ENCODE results near the gene ABCE1. TPM values are rescaled to one million over a fixed set of nuclear protein-coding genes. Genes with fewer than 3 reads are reported as not detected.
A peak's percentile ranks its signal among the peaks of the same experiment; 100 is the strongest.
"Not testable (repeated sequence)": the region's sequence is repeated elsewhere in the genome, so short reads cannot be mapped to it uniquely, and the experiment has no call there.

ABCE1 gene
- total RNA-seq, 1 donor from 2014 or later, result 18.8 TPM

- ATAC-seq, result no peak
- DNase-seq (ENCODE audit: low spot score), result no peak
These were observed 3.0 kb downstream of the ABCE1 start for GRCh38 chr4:145101091-145101490.

- DNase-seq (ENCODE audit: low spot score) (no peak), ATAC-seq (no peak)
These were observed 4.5 kb downstream of the ABCE1 start for GRCh38 chr4:145102619-145103018.

GRCh38 chr4:145103496-145103895 lies 5.4 kb downstream of the ABCE1 start:
- DNase-seq (ENCODE audit: low spot score) (no peak), ATAC-seq (no peak)

DNA sequence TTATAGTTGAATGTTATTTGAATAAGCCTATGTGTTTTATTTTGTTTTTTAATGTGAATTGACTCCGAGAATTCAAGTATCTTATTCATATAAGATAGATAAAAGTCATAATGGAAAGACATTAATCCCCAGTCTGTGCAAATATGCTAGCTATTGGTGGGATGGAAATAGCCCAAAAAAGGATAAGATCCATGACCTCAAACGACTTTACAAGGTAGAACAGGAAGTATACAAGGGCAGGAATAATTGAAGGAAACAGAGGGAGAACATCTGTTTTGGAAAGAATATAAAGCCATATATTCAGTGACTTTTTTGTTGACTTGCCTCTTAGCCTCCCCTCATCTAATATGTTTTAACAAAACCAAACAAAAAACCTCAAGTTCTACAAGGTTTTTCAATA lies 9.0 kb downstream of the ABCE1 start:
- ATAC-seq (no peak), DNase-seq (ENCODE audit: low spot score) (no peak)

DNA sequence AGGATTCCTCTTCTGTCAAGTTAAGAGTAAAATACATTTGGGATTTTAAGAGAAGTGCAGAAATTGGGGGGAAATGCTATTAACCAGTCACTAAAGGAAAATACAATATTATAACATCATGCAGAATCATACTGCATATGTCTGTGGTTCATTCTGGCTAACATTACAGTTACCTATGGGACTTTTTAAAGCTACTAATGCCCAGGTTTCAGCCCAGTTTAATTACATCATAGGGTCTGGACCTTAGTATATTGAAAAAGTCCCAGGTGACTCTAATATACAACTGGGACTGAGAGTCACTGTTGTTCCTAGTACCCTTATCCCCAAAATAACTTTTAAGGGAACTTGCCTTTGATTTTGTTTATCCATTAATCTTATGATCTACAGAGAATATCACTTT lies 10.0 kb downstream of the ABCE1 start:
- DNase-seq (ENCODE audit: low spot score), result no peak
- ATAC-seq, result no peak

- ATAC-seq, result no peak
- no peak for DNase-seq (ENCODE audit: low spot score)
These were observed 27.3 kb downstream of the ABCE1 start for GRCh38 chr4:145125396-145125795.

DNA sequence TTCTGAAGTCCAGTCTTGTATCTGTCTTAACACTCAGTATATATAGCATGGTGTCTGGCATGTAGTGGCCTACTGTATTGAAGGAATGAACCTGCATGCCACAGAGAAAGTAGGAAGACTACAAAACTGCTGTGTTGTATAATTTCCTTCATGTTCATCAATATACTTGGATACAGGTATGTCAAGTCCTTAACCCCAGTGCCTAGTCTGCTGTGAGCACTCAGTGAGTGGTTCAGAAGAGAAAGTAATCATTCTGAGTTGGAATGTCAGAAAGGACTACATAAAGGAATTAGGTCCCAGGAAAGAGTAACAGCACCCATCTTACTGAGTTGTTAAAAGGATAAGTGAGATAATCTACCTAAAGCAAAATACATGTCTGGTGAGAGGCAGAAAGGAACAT lies 32.0 kb downstream of the ABCE1 start:
- no peak for ATAC-seq
- DNase-seq (ENCODE audit: low spot score), result no peak

- DNase-seq (ENCODE audit: low spot score), result no peak
- no peak for ATAC-seq
These were observed 32.8 kb downstream of the ABCE1 start for GRCh38 chr4:145130788-145131399.

DNA sequence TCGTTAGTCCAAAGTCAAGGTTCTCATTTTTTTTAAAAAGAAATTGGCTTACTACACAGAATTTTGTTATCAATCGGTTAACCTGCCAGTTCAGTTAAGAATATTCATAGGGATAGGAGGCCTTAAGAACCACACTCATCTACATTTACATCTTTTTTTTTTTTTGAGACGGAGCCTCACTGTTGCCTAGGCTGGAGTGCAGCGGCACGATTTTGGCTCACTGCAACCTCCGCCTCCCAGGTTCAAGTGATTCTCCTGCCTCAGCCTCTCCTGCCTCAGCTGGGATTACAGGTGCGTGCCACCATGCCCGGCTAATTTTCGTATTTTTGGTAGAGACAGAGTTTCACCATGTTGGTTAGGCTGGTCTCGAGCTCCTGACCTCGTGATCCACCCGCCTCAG lies 33.7 kb downstream of the ABCE1 start:
- DNase-seq (ENCODE audit: low spot score) (no peak), ATAC-seq (peak; percentile 38)

DNA sequence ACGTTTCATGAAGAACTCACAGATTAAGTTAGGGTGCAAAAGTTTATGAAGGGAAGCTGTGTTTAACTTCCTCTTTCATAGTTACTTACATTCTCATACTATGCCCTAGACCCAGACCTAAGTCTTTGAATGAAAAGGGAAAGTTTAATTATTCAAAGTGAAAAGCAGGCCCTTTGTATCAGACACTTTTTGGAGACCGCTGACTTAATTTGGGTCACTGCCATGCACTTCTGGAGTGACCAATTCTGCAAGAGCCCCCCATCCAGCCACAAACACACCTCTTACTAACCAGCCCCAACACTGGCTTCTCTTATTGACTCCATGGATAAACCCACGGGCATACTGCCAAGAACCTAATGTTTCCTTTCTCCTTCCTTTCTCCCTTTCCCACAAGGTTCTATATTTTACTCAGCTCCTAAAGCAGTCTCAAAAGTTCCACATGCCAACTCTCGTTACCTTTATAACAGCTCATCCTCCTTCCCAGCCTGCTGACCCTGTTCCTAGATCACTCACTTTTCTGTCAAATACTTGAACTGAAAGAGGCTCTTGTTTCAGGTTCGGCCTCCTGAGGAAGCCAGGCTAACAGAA lies 34.5 kb downstream of the ABCE1 start:
- peak; percentile 34 for ATAC-seq
- DNase-seq (ENCODE audit: low spot score), result no peak

DNA sequence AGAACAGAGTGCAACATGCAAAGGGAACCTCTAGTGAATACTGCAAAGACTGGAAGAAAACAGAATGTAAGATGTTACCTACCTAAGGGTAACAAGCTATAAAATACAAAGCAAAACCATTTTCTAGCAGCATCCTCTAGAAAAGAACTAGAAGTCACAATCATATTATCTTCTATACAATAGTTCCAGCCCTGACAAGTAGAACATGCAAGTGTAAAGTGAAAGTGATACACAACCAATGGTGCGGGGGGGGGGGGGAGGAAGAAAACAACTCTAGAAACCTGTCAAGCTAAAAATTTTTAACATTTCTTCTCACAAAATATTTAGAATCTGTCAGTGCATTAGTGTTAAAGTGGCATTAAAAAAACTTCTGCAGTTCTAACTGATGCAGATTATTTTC lies 38.1 kb downstream of the ABCE1 start:
- DNase-seq (ENCODE audit: low spot score); ATAC-seq: not testable (repeated sequence)

GRCh38 chr4:145148980-145149379 lies 50.9 kb downstream of the ABCE1 start:
- ATAC-seq (no peak), DNase-seq (ENCODE audit: low spot score) (no peak)

DNA sequence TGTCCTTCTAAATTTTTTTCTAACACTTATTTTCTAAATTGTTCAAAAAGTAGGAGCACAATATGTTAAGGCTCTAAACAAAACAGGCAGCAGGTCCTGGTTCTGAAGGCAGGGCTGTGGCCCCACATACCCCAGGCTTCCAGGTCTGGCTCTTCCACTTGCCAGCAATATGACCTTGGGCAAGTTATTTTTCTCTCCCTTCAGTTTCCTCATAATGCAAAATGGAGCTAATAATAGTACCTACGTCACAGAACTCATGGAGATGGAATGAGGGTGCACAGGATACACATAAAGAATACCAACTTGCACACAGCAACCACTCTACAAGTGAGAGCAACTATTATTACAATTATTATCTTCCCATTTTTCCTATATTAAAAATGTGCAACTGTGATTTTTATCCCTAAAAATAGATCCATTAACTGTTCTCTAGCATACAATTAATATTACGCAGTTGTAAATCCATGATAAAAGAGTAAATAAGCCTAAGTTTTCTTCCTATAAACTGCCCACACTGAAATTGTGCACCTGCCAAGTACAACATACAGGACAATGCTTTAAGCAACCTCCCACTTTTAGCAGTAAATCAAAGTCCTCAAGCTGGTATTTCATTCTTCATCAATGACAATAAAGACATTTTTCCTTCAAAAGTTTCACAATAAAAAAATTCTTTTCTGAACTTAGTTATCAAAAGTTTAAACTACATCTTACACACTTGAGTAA lies 55.2 kb downstream of the ABCE1 start:
- DNase-seq (ENCODE audit: low spot score) (no peak), ATAC-seq (no peak)

GRCh38 chr4:145153904-145154298 lies 55.8 kb downstream of the ABCE1 start:
- ATAC-seq (no peak), DNase-seq (ENCODE audit: low spot score) (no peak)

GRCh38 chr4:145154573-145154972 lies 56.5 kb downstream of the ABCE1 start:
- DNase-seq (ENCODE audit: low spot score), result no peak
- ATAC-seq, result peak; percentile 92

GRCh38 chr4:145155268-145155870 lies 57.3 kb downstream of the ABCE1 start:
- no peak for DNase-seq (ENCODE audit: low spot score)
- no peak for ATAC-seq

- DNase-seq (ENCODE audit: low spot score) (no peak), ATAC-seq (no peak)
These were observed 58.9 kb downstream of the ABCE1 start for GRCh38 chr4:145156986-145157385.

DNA sequence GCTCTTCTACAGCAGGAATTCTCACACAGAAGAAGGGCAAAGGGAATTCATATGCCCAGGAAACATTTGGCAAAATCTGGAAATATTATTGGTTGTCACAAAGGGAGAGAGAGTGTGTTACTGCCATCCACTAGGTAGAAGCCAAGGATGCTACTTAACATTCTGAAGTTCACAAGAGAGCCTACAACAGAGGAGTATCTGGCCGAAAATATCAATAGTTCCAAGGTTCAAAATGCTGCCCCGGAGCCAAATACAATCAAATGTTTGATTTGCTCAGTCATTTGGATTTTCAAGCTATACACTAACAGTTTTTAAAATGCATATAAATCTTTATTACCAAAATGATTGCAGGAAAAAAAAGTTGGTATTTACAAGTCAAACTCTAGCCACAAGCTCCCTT lies 63.4 kb downstream of the ABCE1 start:
- ATAC-seq (peak; percentile 85), DNase-seq (ENCODE audit: low spot score) (no peak)

- ATAC-seq (no peak), DNase-seq (ENCODE audit: low spot score) (no peak)
These were observed 69.8 kb downstream of the ABCE1 start for GRCh38 chr4:145167887-145168286.

DNA sequence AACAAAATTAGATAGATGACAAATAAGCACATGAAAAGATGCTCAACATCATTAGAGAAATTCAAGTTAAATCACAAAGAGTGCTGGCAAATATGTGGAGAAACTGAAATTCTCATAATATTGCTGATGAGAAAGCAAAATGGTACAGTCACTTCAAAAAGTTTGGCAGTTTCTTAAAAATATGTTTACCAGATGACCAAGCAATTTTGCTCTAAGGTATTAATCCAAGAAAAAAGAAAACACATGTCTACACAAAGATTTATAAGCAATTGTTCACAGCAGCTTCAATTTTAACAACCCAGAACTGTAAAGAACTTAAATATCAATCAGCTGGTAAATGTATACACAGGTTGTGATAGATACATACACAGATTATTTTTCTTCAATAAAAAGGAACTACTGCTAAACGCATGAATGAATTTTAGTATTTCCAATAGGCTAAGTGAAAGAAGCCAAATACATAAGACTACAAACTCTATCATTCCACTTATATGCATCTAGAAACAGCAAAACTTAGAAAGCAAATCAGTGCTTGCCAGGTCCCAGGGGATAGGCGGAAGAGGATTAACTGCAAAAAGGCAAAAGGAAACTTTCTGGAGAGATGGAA lies 70.6 kb downstream of the ABCE1 start:
- ATAC-seq, result no peak
- no peak for DNase-seq (ENCODE audit: low spot score)

GRCh38 chr4:145170223-145170622 lies 72.1 kb downstream of the ABCE1 start:
- no peak for ATAC-seq
- no peak for DNase-seq (ENCODE audit: low spot score)

DNA sequence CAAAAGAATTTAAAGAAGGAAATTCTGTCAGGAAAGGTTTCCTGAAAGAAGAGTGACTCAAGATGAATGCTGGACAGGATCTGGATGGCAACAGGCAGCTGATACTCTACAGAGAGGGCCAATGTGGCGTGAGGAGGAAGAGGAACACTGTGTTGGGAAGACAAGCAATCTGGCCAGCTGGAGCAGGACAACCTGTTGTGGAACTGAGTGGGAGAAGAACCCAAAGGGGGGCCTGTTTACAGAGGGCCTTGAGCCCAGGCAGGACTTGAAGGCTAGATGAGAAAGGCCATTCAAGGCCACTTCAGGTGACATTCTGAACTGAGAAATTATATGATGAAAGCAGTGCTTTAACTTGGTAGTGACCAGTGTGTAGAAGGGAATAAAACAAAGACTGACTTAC lies 73.8 kb downstream of the ABCE1 start:
- no peak for DNase-seq (ENCODE audit: low spot score)
- ATAC-seq, result no peak
